ENCODE measurements around the gene HDAC5. TPM values are rescaled to one million over a fixed set of nuclear protein-coding genes. Genes with fewer than 3 reads are reported as not detected.

HDAC5 gene
- total RNA-seq: 29.0 and 53.2 TPM in 2 replicates

DNA sequence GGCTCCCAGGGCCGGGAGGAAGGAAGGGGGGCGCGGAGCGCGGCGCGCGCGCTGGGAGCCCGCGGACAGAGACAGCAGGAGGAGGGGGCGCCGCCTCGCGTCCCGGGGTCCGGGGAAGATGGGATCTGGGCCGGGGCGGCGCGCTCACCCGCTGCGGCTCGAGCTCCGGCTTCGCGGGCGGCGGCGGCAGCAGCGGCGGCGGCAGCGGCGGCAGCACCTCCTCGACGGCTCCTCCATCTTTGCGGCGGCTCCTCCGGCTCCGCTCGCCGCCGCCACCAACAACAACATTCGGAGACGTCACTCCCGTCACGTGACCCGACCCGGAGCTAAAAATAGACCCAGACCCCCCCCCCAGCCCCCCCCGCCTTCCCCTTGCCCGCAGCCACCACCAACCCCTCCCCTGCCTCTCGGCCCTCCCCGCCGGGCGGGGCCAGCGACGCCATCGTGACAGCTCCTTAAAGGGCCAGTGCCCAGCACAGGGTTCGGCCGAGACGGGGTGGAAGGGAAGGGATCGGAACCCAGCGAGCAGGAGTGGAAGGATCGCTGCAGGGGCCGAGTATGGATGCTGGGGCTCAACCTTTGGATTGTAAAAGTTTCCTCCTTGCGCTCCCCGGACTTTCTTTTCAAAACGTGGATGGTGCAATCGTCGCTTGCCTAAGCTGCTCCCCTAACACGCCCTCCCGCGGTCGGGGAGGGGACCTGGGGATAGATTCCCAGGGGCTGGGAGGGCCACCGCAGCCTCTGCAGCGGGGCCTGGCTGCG is at the start of gene HDAC5:
TSS of gene HDAC5 (minus strand) at position 286 of the 762 bp plus-strand sequence. CDS start 6,126 bp downstream, outside the sequence.

DNA sequence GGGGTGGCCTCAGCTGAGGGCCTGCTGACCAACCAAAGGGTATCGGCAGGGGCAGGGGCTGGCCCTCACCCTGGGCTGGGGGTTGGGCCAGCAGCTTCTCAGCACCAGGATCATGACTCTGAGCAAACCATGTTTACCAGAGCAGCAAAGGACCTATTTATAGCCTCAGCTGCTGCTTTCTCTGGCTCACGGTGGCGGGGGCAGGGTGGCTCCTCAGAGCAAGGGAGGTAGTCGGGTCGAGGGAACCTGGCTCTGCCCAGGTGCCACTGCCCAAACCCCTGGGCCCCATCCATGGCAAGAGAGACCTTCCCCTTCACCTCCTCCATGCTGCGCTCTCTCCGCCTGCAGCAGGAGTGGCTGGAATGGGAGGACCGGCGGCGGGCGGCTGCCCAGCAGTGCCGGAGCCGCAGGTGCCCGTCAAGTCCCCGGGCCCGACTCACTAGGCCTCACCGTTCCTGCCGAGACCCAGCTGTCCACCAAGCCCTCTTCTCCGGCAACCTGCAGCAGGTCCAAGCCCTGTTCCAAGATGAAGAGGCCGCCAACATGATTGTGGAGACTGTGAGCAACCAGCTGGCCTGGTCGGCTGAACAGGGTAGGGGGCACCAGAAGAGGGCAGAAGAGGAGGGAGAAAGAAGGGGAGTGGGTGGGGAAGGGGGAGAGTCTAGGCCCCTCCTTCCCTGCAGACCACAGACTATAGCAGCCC is 47.2 kb upstream of the HDAC5 start, which contains the start of gene ASB16:
TSS of gene ASB16 (plus strand) at position 206 of the 703 bp plus-strand sequence. CDS start at position 292, 86 bp downstream.

DNA sequence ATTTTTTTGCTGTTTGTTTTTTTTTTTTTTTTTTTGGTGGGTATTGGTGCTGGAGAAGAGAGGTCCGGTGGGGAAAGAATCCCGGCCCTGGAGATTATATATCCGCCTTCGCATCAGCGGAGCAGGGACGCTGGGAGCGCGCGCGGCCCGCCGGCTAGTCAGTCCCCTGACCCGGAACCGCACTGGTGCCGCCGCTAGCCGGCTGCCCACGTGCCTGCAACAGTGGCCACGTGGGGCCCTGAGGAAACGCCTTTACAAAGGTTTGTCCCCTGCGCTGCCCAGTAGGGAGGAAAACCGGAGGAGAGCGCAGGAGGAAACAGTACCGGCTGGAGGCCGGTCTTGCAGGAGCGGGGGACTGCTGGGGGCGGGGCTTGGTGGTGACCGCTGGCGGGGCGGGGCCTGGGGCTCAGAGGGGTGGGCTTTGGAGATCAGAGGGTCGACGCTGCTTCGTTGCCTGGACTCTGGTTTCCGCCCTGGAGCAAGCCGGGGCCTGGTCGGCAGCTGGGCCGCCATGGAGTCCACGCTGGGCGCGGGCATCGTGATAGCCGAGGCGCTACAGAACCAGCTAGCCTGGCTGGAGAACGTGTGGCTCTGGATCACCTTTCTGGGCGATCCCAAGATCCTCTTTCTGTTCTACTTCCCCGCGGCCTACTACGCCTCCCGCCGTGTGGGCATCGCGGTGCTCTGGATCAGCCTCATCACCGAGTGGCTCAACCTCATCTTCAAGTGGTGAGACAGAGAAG is 52.8 kb downstream of the HDAC5 start, which contains the start of gene G6PC3:
TSS of gene G6PC3 (plus strand) at position 281 of the 743 bp plus-strand sequence. CDS start at position 512, 231 bp downstream.

DNA sequence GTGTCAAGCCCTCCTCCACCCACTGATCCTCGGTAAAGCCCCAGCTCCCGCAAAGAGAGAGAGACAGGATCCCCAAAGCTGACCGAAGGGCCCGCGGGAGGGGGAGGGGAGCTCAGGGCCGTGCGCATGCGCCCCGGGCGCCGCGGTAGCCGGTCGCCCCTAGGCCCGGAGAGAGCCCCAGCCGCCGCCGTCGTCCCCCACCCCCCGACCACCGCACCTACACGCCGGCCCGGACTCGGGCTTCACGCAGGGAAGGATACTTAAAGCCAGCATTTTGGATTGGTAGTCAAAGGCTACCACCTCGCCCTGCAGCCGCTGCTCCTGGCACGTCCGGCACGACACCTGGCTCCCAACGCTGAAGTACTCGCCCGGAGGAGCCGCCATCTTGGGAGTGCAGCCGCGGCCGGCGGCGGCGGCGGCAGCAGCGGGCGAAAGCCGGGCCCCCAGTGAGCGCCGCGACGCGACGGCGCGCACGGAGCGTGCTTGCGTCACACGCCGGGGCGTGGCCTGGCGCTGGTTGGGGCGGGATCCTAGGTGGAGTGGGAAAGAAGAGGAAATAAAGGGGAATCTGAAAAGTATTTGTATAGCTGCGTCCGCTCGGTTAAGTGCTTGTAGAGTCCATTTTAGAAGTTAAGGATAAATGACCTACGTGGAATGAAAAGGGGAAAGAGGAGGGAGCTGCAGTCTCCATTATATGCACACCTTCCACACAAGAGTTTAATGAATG is 57.1 kb downstream of the HDAC5 start, which contains the start of gene LSM12:
TSS of gene LSM12 (minus strand) at position 468 of the 727 bp plus-strand sequence. CDS start at position 384, 84 bp downstream.

Other genes with a start within 250 kb of the HDAC5 start
- 7.1 and 7.6 TPM in 2 replicates for gene MPP2, start 216.1 kb downstream of the HDAC5 start, total RNA-seq
- not detected in 2 replicates for gene PPY, start 181.2 kb downstream of the HDAC5 start, total RNA-seq
- gene PYY, start 169.7 kb downstream of the HDAC5 start, total RNA-seq: not detected in 2 replicates
- gene NAGS, start 119.0 kb downstream of the HDAC5 start, total RNA-seq: 1.6 TPM in 2 replicates
- gene TMEM101, start 108.7 kb downstream of the HDAC5 start, total RNA-seq: 30.1 and 34.9 TPM in 2 replicates
- gene LSM12, start 57.0 kb downstream of the HDAC5 start, total RNA-seq: 34.0 and 34.5 TPM in 2 replicates
- 45.3 and 55.5 TPM in 2 replicates for gene G6PC3, start 52.9 kb downstream of the HDAC5 start, total RNA-seq
- 0.50 and 0.98 TPM in 2 replicates for gene HROB, start 18.3 kb upstream of the HDAC5 start, total RNA-seq
- not detected in 2 replicates for gene ASB16, start 47.1 kb upstream of the HDAC5 start, total RNA-seq
- 15.9 and 16.7 TPM in 2 replicates for gene TMUB2, start 63.3 kb upstream of the HDAC5 start, total RNA-seq
- gene ATXN7L3, start 76.2 kb upstream of the HDAC5 start, total RNA-seq: 40.0 and 41.2 TPM in 2 replicates
- gene UBTF, start 96.0 kb upstream of the HDAC5 start, total RNA-seq: 53.5 and 54.6 TPM in 2 replicates
- gene SLC4A1, start 144.5 kb upstream of the HDAC5 start, total RNA-seq: not detected in 2 replicates
- 0.10 TPM in 1 of 2 replicates, not detected in the other for gene RUNDC3A, start 185.0 kb upstream of the HDAC5 start, total RNA-seq
- gene SLC25A39, start 201.2 kb upstream of the HDAC5 start, total RNA-seq: 40.4 and 53.6 TPM in 2 replicates
- 514 and 544 TPM in 2 replicates for gene GRN, start 221.7 kb upstream of the HDAC5 start, total RNA-seq
- 2.6 and 6.6 TPM in 2 replicates for gene FAM171A2, start 240.2 kb upstream of the HDAC5 start, total RNA-seq